Measurements from ENCODE around the gene NHLRC4.

DNA sequence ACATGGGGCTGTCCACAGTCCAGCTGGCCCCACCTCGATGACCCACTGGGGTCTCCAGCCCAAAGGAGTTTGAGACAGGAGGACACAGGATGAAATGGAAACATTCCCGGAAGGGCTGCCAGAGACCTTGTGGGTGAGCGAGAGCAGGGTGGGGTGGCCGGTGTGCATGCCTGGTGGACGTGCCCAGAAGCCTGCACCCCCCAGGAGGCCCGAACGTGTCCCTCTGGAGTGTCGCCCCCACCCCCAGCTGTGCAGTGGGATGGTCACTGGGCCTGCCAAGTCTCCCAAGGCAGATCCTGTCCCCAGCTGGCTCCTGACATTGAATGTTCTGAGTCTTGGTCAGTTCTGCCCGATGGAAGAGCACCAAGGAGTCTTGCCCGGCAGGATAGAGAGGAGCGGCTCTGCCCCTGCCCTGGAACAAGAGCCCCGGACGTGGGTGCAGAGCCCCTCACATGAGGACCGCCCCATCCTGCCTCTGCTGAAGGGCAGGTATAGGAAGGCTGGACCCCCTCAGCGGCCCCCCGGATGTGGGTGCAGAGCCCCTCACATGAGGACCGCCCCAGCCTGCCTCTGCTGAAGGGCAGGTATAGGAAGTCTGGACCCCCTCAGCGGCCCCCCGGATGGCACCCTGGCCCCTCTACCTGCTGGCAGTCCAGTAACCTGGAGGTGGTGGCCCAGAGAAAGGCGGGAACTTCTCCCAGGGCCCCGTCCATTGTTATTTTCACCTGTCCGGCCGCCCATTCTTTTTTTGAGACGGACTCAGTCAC is 42.3 kb upstream of the NHLRC4 start:
- TF ChIP-seq, protein P1, sequence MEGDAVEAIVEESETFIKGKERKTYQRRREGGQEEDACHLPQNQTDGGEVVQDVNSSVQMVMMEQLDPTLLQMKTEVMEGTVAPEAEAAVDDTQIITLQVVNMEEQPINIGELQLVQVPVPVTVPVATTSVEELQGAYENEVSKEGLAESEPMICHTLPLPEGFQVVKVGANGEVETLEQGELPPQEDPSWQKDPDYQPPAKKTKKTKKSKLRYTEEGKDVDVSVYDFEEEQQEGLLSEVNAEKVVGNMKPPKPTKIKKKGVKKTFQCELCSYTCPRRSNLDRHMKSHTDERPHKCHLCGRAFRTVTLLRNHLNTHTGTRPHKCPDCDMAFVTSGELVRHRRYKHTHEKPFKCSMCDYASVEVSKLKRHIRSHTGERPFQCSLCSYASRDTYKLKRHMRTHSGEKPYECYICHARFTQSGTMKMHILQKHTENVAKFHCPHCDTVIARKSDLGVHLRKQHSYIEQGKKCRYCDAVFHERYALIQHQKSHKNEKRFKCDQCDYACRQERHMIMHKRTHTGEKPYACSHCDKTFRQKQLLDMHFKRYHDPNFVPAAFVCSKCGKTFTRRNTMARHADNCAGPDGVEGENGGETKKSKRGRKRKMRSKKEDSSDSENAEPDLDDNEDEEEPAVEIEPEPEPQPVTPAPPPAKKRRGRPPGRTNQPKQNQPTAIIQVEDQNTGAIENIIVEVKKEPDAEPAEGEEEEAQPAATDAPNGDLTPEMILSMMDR (optimal IDR thresholded peaks at IDR 0.05 in 1 of 3, IDR thresholded peaks at IDR 0.05 in 1 of 3, conservative IDR thresholded peaks at IDR 0.05 in 1 of 3; ENCODE audit: extremely low read depth in 1 of 3, insufficient read depth in 2 of 3, low read length in 3 of 3) = no peak
- TF ChIP-seq EZH2 (IDR thresholded peaks at IDR 0.05; ENCODE audit: low read length) = no peak
